Esophagus squamous epithelium (tissue), 4 donors: ENCODE results near the gene ARAF.

Experiments
- CTCF ChIP-seq, 6 experiments: fragments of 450-650 bp in 4 of 6; fragments of 200-600 bp in 2 of 6; sonication (generic) in 2 of 6; IDR thresholded peaks; one replicate each; pipeline ENCODE4 v1.5.1; 2016 to 2019; ENCODE audit warnings: antibody characterized with exemption in 6 of 6, mild to moderate bottlenecking in 4 of 6, moderate library complexity in 4 of 6
- POLR2A ChIP-seq, 4 donors: fragments of 450-650 bp; IDR thresholded peaks; one replicate each; pipeline ENCODE4 v1.6.1; 2017; ENCODE audit warnings: antibody characterized with exemption in 4 of 4, mild to moderate bottlenecking in 4 of 4, moderate library complexity in 3 of 4

GRCh38 chrX:47530049-47530448 is 31.0 kb upstream of the ARAF start:
- TF ChIP-seq CTCF (IDR thresholded peaks at IDR 0.05) (no peak), POLR2A (IDR thresholded peaks at IDR 0.05) (no peak)
